GM12872 (cell line): ENCODE data around the gene REEP1.

ENCODE experiments used
- TF ChIP-seq, protein P1 (sequence below): IDR thresholded peaks from 3 replicates; pipeline ENCODE4 v1.5.1; 2011; ENCODE audit warnings: low read depth, mild to moderate bottlenecking, low read length, moderate library complexity; ENCODE audit not compliant: insufficient read depth

Gene REEP1

DNA sequence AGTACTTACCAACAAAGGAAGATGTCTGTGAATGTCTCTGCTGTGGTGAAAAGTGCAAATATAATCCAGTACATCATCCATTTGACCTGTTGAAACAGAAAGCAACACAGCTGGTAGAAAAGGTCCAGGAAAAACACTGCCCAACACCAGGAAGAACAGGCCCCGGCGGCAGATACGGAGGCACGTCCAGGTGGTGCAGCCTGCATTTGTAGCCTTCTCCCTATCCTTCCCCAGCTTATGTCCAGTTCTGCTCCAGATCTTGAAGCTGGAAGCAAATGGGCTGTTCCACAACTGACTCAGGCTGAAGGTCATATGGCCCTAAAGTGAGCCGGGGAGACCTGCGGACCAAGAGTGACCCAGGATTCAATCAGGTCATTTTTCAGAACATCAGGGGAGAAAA, 73.5 kb downstream of the REEP1 start:
- TF ChIP-seq, protein P1, sequence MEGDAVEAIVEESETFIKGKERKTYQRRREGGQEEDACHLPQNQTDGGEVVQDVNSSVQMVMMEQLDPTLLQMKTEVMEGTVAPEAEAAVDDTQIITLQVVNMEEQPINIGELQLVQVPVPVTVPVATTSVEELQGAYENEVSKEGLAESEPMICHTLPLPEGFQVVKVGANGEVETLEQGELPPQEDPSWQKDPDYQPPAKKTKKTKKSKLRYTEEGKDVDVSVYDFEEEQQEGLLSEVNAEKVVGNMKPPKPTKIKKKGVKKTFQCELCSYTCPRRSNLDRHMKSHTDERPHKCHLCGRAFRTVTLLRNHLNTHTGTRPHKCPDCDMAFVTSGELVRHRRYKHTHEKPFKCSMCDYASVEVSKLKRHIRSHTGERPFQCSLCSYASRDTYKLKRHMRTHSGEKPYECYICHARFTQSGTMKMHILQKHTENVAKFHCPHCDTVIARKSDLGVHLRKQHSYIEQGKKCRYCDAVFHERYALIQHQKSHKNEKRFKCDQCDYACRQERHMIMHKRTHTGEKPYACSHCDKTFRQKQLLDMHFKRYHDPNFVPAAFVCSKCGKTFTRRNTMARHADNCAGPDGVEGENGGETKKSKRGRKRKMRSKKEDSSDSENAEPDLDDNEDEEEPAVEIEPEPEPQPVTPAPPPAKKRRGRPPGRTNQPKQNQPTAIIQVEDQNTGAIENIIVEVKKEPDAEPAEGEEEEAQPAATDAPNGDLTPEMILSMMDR = no peak

DNA sequence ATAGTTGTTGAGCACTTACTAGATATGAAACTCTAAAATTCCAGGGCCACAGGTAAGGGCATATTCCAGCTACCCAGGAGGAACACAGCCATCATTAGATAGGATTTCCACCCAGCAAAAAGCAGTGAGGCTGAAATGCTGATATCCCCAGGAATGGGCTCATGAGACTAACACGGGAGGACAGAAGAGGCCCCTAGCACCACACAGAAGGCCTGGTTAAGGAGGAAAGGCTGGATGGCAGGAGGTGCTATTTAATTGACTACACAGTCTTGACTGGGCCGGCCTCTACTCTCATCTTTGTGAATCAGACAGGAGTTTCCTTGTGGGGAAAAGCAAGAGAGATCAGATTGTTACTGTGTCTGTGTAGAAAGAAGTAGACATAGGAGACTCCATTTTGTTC, 76.4 kb downstream of the REEP1 start:
- TF ChIP-seq, protein P1 = no peak

DNA sequence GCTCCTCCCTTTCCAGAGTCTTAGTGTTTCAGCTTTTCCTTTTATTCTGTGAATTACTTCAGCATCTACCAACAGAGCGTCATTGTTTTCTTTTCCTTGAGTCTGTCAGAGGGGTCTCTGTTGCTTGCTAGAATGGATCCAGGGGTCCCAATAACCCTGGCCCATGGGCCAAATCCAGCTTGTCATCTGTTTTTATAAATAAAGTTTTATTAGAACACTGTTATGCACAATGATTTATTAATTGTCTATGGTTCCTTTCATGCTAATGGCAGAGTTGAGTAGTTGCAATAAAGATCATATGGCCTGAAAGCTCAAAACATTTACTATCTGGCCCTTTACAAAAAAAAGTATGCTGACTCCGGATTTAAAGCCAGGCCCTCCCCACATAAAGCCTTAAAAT, 79.3 kb downstream of the REEP1 start:
- TF ChIP-seq, protein P1 = no peak

DNA sequence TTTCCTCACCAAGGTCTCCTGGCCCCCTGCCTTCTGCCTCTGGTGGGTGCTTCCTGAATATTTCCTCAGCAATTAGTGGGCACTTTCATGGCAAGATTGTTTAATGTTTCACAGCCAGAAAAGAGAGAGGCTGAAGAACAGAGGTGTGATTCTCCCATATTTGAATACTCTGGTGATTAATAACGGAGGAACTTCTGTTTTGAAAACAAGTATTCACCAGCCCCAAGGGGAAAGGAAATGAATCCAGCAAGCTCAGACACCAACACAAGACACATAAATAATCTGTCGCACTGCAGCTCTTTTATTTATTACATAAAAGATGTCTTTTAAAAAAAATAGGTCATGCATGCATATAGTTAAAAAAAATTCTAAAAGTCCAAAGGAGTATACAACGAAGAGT, 80.4 kb downstream of the REEP1 start:
- TF ChIP-seq, protein P1 = no peak

DNA sequence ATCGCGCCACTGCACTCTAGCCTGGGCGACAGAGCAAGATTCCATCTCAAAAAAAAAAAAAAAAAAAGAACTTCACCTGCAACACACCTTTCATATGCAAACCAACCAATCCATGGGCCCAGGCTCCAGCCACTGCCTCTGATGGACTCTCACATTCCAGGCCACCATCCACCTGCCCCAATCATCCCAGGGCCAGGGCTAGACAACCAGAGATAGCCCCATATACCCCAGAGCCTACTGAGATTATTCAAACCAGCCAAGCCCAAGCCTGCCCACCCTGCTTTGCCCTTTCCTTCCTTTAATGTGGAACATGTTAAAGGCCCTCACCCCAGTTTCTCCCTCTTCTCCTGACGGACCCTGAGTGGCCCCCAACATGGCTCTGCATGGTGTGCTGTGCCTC, 81.1 kb downstream of the REEP1 start:
- TF ChIP-seq, protein P1 = no peak

DNA sequence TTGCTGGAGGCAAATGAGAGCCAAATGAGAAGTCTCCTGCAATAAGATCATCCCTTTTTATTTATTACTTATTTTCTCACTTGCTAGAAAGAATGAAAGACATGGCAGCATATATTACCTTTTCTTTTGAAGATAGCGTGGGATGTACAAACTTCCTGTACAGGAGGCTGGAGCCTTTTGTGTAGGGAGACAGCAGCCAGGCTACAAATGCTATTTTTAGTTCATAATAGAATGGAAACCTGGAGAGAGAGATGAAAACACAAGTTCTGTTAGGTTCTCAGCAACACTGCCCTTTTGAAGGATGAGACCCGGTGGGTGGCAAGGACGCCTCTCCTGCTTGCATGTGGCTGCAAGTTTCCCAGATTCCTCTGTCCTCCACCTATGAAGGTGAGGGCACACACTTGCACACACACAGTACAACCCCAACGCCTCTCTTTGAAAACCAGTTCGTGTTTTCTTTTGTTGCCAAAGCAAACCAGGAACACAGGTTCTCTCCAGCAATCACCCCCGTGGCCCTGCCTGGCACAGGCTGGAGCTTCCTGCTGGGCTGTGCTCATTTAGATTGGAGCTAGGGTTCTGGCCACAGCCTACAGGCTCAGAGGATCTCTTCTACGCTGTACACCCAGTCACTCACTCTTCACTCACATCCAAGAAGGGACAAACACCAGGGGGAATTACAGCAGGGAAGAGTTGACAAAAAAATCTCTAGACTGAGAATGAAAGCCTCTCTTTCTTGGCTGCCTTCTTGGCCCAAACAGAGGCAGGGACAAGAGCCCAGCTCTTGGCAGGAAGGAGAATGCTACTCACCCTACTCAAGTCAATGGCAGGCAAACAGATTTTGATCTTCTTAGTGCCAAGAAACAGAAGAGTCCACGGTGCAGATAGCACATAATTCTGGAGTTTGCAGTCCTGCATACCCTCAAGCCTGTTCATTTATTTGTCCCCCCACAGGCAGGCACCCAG, 82.6 kb downstream of the REEP1 start:
- TF ChIP-seq, protein P1 = no peak

DNA sequence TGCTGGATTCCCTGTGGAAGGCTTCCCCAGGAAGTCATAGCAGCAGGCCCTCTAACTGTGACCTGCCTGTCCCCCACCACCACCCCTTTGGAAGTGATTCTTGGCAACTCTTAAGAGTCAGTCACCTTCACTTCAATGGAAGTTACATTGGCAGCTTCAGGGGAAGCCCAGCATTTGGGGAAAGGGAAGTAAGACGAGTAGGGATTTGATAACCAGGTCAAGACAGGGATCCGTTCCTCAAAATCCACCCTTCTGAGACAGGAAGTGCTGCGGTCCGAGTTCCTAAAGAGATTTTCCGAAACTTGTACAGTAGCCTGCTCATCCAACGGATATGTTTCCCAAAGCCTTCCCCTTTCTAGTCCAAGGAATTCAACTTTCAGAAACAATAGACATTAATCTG, 84.0 kb downstream of the REEP1 start:
- TF ChIP-seq, protein P1 = no peak
